ENCODE measurements around the gene FIGNL1.

FIGNL1 gene

DNA sequence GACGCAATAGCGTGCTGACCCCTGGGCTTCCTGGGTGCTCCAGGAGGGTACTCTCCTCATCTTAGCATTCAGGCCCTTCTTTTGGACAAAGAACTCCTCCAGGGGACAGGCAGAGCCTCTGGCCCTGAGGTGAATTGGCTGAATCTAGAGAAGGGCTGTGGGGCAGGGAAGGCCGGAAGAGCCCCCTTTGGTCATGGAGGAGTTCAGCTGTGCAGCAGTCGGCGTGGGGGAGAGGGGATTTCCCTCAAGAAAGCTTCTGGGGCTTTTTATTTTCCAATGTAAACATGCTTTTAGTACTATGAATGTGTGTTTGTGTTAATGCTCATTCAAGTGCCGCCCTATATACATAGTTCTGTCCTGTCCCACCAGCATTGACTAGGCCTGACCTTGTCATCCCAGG lies 38.8 kb downstream of the FIGNL1 start:
- Histone ChIP-seq H3K36me3 (ENCODE audit: insufficient read depth, low read length) (no peaks in the 10 kb centered on the region), H3K27me3 (ENCODE audit: control insufficient read depth in 1 of 2, insufficient read depth in 2 of 2, low read length in 2 of 2) (no peaks in the 10 kb centered on the region), H3K4me3 (ENCODE audit: low read depth in 1 of 2, low read length in 2 of 2) (no peak overlapping the region), H3K9ac (ENCODE audit: low read length) (no peak overlapping the region), H3K9me3 (ENCODE audit: low read length) (no peaks in the 10 kb centered on the region), H3K4me1 (ENCODE audit: insufficient read depth, low read length) (no peaks in the 10 kb centered on the region), H3K27ac (ENCODE audit: low read depth, low read length) (no peak overlapping the region)

DNA sequence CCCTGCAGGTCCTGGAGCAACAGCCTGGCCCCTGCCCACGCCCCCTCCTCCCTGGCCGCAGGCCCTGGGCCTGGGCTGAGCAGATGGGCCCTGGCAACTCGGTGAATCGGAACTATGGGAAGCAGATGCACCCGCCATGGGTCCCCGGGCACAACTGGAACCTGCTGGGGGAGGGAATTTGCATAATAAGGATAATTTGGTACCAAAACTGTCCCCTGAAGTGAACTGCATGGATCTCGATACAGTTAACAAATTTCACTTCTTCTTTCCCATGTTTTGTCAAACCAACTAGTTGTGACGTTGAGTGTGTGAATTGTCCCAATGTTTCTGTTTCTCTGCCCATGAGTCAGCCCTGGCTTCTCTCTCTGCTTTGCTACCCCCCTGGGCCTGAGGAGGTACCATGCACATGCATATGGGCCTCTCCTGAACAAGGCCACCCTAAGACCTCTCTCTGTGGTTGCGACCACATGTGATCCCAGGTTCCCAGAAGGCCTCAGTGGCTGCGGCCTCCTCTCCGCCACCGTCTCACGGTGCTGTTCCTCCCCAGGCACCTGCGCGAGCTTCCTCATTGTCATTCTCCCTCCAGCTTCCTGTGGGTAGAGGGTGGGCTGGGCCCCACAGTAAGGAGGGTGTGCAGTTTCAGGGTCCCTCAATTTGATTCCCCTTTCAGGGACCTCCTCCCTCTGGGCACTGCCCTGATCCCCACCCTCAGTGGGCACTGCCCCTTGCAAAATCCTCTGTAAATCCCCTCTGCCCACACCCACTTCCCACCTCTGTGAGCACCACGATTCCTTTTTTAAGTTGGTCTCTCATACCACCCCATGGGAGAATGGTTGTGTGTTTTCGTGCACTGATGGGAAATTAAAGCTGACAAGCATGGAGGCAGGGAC lies 40.0 kb downstream of the FIGNL1 start:
- Histone ChIP-seq H3K27me3 (ENCODE audit: control insufficient read depth in 1 of 2, insufficient read depth in 2 of 2, low read length in 2 of 2) (no peaks in the 10 kb centered on the region), H3K27ac (ENCODE audit: low read depth, low read length) (no peak overlapping the region), H3K9me3 (ENCODE audit: low read length) (no peaks in the 10 kb centered on the region), H3K9ac (ENCODE audit: low read length) (no peak overlapping the region), H3K4me3 (ENCODE audit: low read depth in 1 of 2, low read length in 2 of 2) (no peak overlapping the region), H3K36me3 (ENCODE audit: insufficient read depth, low read length) (no peaks in the 10 kb centered on the region), H3K4me1 (ENCODE audit: insufficient read depth, low read length) (no peaks in the 10 kb centered on the region)

DNA sequence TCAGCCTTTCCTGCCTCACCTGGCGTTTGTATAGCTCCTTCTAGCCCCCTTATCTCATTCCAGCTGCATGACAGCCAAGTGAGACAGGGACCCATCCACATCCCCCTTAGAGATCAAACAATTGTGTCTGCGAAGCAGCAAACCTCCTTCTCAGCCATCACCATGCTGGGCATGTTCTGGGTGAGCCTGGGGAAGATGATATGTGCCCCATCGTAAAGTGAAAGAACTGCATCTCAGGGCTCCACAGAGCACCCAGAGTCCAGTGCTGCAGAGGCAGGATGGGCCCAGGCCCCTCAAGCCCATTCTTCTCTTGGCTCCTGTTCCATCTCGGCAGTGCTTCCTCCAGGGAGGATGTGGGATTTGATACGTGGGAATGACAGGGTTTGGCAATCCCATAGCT lies 43.2 kb downstream of the FIGNL1 start:
- no peak overlapping the region for H3K4me3 ChIP-seq (ENCODE audit: low read depth in 1 of 2, low read length in 2 of 2)

DNA sequence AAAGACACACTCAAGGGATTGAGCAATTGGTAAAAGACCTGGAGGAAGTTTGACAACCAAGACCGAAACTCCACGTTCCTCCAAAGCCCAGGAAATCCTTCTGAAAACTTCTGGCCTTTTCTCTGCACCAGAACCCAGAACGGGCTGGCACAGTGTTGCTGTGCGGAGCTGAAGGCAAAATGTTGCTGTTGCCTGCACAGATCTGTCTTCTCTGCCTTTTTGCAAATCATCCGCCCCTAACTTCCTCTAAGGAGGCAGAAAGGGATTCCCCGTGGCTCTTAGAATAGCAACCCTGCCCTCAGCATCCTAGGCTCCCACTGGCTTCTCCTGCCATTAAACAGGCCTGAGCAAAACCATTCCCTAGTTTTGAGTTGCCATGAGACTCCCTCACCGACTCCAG lies 44.9 kb downstream of the FIGNL1 start:
- no peak overlapping the region for H3K9ac ChIP-seq (ENCODE audit: low read length)
- H3K27ac ChIP-seq (ENCODE audit: low read depth, low read length) = no peak overlapping the region
- no peaks in the 10 kb centered on the region for H3K4me1 ChIP-seq (ENCODE audit: insufficient read depth, low read length)
- no peaks in the 10 kb centered on the region for H3K36me3 ChIP-seq (ENCODE audit: insufficient read depth, low read length)
- H3K27me3 ChIP-seq (ENCODE audit: control insufficient read depth in 1 of 2, insufficient read depth in 2 of 2, low read length in 2 of 2) = peaks cover 0 to 8% of the 10 kb centered on the region in 2 donors
- no peak overlapping the region for H3K4me3 ChIP-seq (ENCODE audit: low read depth in 1 of 2, low read length in 2 of 2)
- H3K9me3 ChIP-seq (ENCODE audit: low read length) = no peaks in the 10 kb centered on the region

More for the DNA sequence above, 43.2 kb downstream of the FIGNL1 start:
- Histone ChIP-seq H3K27ac (ENCODE audit: low read depth, low read length) (no peak overlapping the region), H3K9ac (ENCODE audit: low read length) (no peak overlapping the region), H3K36me3 (ENCODE audit: insufficient read depth, low read length) (no peaks in the 10 kb centered on the region), H3K27me3 (ENCODE audit: control insufficient read depth in 1 of 2, insufficient read depth in 2 of 2, low read length in 2 of 2) (no peaks in the 10 kb centered on the region), H3K4me1 (ENCODE audit: insufficient read depth, low read length) (no peaks in the 10 kb centered on the region), H3K9me3 (ENCODE audit: low read length) (no peaks in the 10 kb centered on the region)

DNA sequence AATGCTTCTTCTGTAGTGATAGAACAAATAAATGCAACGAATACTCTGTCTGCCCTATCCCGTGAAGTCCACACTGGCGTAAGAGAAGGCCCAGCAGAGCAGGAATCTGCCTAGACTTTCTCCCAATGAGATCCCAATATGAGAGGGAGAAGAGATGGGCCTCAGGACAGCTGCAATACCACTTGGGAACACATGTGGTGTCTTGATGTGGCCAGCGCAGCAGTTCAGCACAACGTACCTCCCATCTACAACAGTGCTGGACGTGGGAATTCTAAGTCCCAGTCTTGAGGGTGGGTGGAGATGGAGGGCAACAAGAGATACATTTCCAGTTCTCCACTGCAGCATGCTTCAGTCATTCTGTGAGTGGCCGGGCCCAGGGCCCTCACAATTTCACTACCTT lies 45.8 kb downstream of the FIGNL1 start:
- Histone ChIP-seq H3K27me3 (ENCODE audit: control insufficient read depth in 1 of 2, insufficient read depth in 2 of 2, low read length in 2 of 2) (peaks cover 0 to 8% of the 10 kb centered on the region in 2 donors), H3K27ac (ENCODE audit: low read depth, low read length) (no peak overlapping the region)

DNA sequence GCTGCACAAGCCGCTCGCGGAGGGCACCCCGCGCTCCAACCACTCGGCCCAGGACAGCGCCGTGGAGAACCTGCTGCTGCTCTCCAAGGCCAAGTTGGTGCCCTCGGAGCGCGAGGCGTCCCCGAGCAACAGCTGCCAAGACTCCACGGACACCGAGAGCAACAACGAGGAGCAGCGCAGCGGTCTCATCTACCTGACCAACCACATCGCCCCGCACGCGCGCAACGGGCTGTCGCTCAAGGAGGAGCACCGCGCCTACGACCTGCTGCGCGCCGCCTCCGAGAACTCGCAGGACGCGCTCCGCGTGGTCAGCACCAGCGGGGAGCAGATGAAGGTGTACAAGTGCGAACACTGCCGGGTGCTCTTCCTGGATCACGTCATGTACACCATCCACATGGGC lies 50.0 kb downstream of the FIGNL1 start:
- Histone ChIP-seq H3K4me1 (ENCODE audit: insufficient read depth, low read length) (no peaks in the 10 kb centered on the region), H3K36me3 (ENCODE audit: insufficient read depth, low read length) (no peaks in the 10 kb centered on the region), H3K27me3 (ENCODE audit: control insufficient read depth in 1 of 2, insufficient read depth in 2 of 2, low read length in 2 of 2) (peaks cover 0 to 8% of the 10 kb centered on the region in 2 donors), H3K27ac (ENCODE audit: low read depth, low read length) (no peak overlapping the region), H3K9ac (ENCODE audit: low read length) (no peak overlapping the region), H3K4me3 (ENCODE audit: low read depth in 1 of 2, low read length in 2 of 2) (no peak overlapping the region), H3K9me3 (ENCODE audit: low read length) (no peaks in the 10 kb centered on the region)

More for the DNA sequence above, 45.8 kb downstream of the FIGNL1 start:
- Histone ChIP-seq H3K4me1 (ENCODE audit: insufficient read depth, low read length) (no peaks in the 10 kb centered on the region), H3K4me3 (ENCODE audit: low read depth in 1 of 2, low read length in 2 of 2) (no peak overlapping the region), H3K9me3 (ENCODE audit: low read length) (no peaks in the 10 kb centered on the region), H3K9ac (ENCODE audit: low read length) (no peak overlapping the region), H3K36me3 (ENCODE audit: insufficient read depth, low read length) (no peaks in the 10 kb centered on the region)

DNA sequence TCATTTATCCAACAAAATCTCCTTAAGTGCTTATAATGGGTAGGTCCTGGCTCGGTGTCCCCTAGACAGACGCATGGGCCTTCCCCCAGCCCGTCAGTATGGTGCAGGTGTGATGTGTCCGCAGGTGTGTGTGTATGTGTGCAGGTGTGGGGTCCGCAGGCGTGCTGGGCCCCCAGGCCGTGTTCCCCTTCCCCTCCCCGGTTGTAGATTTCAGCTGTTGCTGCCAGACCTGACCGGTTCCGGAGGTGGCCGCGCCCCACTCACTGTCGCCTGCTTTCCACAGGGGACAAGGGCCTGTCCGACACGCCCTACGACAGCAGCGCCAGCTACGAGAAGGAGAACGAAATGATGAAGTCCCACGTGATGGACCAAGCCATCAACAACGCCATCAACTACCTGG lies 50.5 kb downstream of the FIGNL1 start:
- Histone ChIP-seq H3K36me3 (ENCODE audit: insufficient read depth, low read length) (no peaks in the 10 kb centered on the region), H3K27me3 (ENCODE audit: control insufficient read depth in 1 of 2, insufficient read depth in 2 of 2, low read length in 2 of 2) (peaks cover 0 to 8% of the 10 kb centered on the region in 2 donors), H3K4me3 (ENCODE audit: low read depth in 1 of 2, low read length in 2 of 2) (no peak overlapping the region)

DNA sequence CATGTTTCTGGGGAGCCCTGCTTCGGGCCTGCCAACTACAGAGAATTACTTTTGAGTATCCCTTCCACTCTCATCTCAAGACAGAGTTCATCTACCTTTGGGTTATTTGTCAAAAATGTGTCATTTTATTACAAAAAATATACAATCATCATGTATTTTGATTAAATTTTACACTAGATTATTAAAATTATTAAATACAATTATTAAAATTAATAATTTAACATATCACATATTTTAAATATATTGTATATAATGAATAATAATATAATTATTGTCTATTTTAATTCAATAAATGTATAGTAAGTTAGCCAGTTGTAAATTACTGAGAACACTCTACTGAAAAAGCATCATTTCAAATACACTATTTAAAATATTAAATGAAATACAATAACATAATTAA lies 50.9 kb downstream of the FIGNL1 start:
- Histone ChIP-seq H3K27ac (ENCODE audit: low read depth, low read length) (no peak overlapping the region), H3K36me3 (ENCODE audit: insufficient read depth, low read length) (no peaks in the 10 kb centered on the region), H3K9ac (ENCODE audit: low read length) (no peak overlapping the region), H3K27me3 (ENCODE audit: control insufficient read depth in 1 of 2, insufficient read depth in 2 of 2, low read length in 2 of 2) (peaks cover 0 to 8% of the 10 kb centered on the region in 2 donors), H3K4me1 (ENCODE audit: insufficient read depth, low read length) (no peaks in the 10 kb centered on the region), H3K4me3 (ENCODE audit: low read depth in 1 of 2, low read length in 2 of 2) (no peak overlapping the region), H3K9me3 (ENCODE audit: low read length) (no peaks in the 10 kb centered on the region)

More for the DNA sequence above, 50.5 kb downstream of the FIGNL1 start:
- Histone ChIP-seq H3K27ac (ENCODE audit: low read depth, low read length) (no peak overlapping the region), H3K9me3 (ENCODE audit: low read length) (no peaks in the 10 kb centered on the region), H3K9ac (ENCODE audit: low read length) (no peak overlapping the region), H3K4me1 (ENCODE audit: insufficient read depth, low read length) (no peaks in the 10 kb centered on the region)

DNA sequence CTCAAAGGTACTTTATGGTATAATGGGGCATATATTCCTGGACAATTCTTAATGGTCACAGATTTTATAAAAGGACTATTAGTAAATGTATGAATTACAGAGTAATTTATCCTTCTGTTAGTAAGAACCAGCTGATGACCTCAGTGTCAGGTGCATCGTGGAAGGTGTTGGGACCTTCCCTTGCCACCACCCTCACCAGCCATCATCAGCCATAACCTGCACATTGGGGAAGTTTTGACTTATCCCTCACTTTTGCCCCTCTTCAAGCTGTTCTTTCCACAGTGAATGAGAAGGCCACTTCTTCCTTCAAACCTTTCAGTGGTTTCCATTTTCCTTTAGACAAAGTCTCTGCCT lies 52.2 kb downstream of the FIGNL1 start:
- no peak overlapping the region for H3K27ac ChIP-seq (ENCODE audit: low read depth, low read length)
- peaks cover 0 to 8% of the 10 kb centered on the region in 2 donors for H3K27me3 ChIP-seq (ENCODE audit: control insufficient read depth in 1 of 2, insufficient read depth in 2 of 2, low read length in 2 of 2)

DNA sequence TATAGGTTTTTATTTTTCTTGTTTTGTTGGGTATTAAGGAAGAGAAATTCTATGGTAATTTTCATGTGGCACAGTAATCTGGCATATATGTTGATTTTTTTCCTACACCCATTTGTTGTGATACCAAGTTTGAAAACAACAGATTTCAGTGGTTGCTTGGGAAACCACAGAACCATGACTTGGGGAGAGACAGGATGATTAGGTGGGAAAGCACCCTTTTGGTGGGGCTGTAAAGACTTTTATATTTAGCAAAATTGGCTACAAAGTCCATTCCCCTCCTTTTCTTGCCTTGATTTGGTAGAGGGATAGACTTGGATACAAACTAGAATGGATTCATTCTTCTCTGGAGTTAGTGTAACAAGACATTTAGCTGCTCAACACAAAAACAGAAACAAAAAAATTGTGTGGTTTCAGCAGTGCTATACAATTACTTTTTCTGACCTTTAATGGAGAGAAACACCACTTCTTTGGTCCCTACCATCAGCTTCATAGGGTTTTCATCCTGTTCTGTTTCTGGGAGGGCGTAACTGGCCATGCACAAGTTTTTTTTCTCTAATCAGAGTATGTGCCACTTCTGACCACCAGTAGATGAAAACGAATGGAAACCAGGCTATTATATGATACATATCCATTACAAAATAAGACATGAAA lies 52.7 kb downstream of the FIGNL1 start:
- peaks cover 0 to 8% of the 10 kb centered on the region in 2 donors for H3K27me3 ChIP-seq (ENCODE audit: control insufficient read depth in 1 of 2, insufficient read depth in 2 of 2, low read length in 2 of 2)
- no peaks in the 10 kb centered on the region for H3K4me1 ChIP-seq (ENCODE audit: insufficient read depth, low read length)
- no peak overlapping the region for H3K27ac ChIP-seq (ENCODE audit: low read depth, low read length)
- no peaks in the 10 kb centered on the region for H3K36me3 ChIP-seq (ENCODE audit: insufficient read depth, low read length)
- H3K4me3 ChIP-seq (ENCODE audit: low read depth in 1 of 2, low read length in 2 of 2) = no peak overlapping the region
- no peaks in the 10 kb centered on the region for H3K9me3 ChIP-seq (ENCODE audit: low read length)
- H3K9ac ChIP-seq (ENCODE audit: low read length) = no peak overlapping the region

More for the DNA sequence above, 52.2 kb downstream of the FIGNL1 start:
- Histone ChIP-seq H3K9ac (ENCODE audit: low read length) (no peak overlapping the region), H3K36me3 (ENCODE audit: insufficient read depth, low read length) (no peaks in the 10 kb centered on the region), H3K9me3 (ENCODE audit: low read length) (no peaks in the 10 kb centered on the region), H3K4me1 (ENCODE audit: insufficient read depth, low read length) (no peaks in the 10 kb centered on the region), H3K4me3 (ENCODE audit: low read depth in 1 of 2, low read length in 2 of 2) (no peak overlapping the region)

DNA sequence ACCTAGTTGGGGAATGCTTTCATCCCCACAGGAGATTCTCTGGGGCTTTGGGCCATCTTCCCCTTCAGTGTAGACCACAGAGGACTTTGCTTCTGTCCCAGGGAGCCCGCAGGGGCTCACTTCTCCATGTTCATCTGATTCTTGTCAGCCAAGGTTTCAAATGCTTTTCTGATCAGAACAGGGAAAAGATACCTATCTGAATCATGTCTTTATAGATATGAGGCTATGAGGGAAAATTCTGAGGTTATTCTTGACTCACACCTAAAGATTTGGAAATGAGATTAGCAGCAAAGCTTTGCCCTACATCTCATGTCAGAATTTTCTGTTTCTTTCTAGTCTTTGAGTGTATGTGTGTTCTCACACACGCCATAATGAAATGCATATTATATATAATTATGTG lies 53.3 kb downstream of the FIGNL1 start:
- Histone ChIP-seq H3K4me1 (ENCODE audit: insufficient read depth, low read length) (no peaks in the 10 kb centered on the region), H3K9ac (ENCODE audit: low read length) (no peak overlapping the region), H3K4me3 (ENCODE audit: low read depth in 1 of 2, low read length in 2 of 2) (no peak overlapping the region), H3K27ac (ENCODE audit: low read depth, low read length) (no peak overlapping the region), H3K27me3 (ENCODE audit: control insufficient read depth in 1 of 2, insufficient read depth in 2 of 2, low read length in 2 of 2) (peaks cover 0 to 8% of the 10 kb centered on the region in 2 donors), H3K9me3 (ENCODE audit: low read length) (no peaks in the 10 kb centered on the region), H3K36me3 (ENCODE audit: insufficient read depth, low read length) (no peaks in the 10 kb centered on the region)
